GM23338 (cell line): ENCODE results near the gene SMIM45.

Experiments used
- ATAC-seq: fragments of 200-7000 bp; cut with Tn5 transposase; 3 replicates; pipeline ENCODE4 v1.9.1; 2020
- DNase-seq: peaks from one replicate; pipeline ENCODE4 v3.0.0-alpha.2; 2015; ENCODE audit warnings: low spot score
- H2AFZ ChIP-seq: fragments of 200-600 bp; sonication (generic); 2 replicates; pipeline ENCODE4 v1.8.0; 2016; ENCODE audit warnings: antibody characterized with exemption, mild to moderate bottlenecking, moderate library complexity
- H3F3A ChIP-seq: fragments of 200-600 bp; sonication (generic); replicated peaks from 2 replicates; pipeline ENCODE4 v1.8.0; 2017; ENCODE audit warnings: antibody characterized with exemption, mixed run types, low read depth
- H3K27ac ChIP-seq: fragments of 200-600 bp; sonication (generic); 2 replicates; pipeline ENCODE4 v1.6.1; 2016; ENCODE audit warnings: low read depth
- H3K27me3 ChIP-seq: fragments of 200-600 bp; sonication (generic); 2 replicates; pipeline ENCODE4 v1.8.0; 2016; ENCODE audit warnings: mild to moderate bottlenecking, mixed run types, moderate library complexity; ENCODE audit not compliant: insufficient read depth
- H3K36me3 ChIP-seq: fragments of 200-600 bp; sonication (generic); 2 replicates; pipeline ENCODE4 v1.8.0; 2016; ENCODE audit warnings: mild to moderate bottlenecking; ENCODE audit not compliant: insufficient read depth
- H3K4me1 ChIP-seq: fragments of 200-600 bp; sonication (generic); 2 replicates; pipeline ENCODE4 v1.8.0; 2016; ENCODE audit warnings: mild to moderate bottlenecking, moderate library complexity; ENCODE audit not compliant: insufficient read depth
- H3K4me2 ChIP-seq: fragments of 200-600 bp; sonication (generic); 2 replicates; pipeline ENCODE4 v1.7.1; 2017; ENCODE audit warnings: mixed run types
- H3K4me3 ChIP-seq: fragments of 200-600 bp; sonication (generic); 2 replicates; pipeline ENCODE4 v1.6.1; 2016; ENCODE audit warnings: mixed run types
- H3K79me2 ChIP-seq: fragments of 200-600 bp; sonication (generic); replicated peaks from 2 replicates; pipeline ENCODE4 v1.8.0; 2017; ENCODE audit warnings: mild to moderate bottlenecking; ENCODE audit not compliant: insufficient read depth
- H3K9me2 ChIP-seq: fragments of 200-600 bp; sonication (generic); 2 replicates; pipeline ENCODE4 v1.8.0; 2017; ENCODE audit not compliant: insufficient read depth
- H4K20me1 ChIP-seq: fragments of 200-600 bp; sonication (generic); replicated peaks from 2 replicates; pipeline ENCODE4 v1.8.0; 2017; ENCODE audit warnings: mild to moderate bottlenecking; ENCODE audit not compliant: insufficient read depth
- H3K27ac Mint-ChIP-seq: 2 replicates; pipeline ENCODE4 v1.8.0; 2020; ENCODE audit warnings: inconsistent platforms, mild to moderate bottlenecking, moderate library complexity, mixed read lengths
- H3K27me3 Mint-ChIP-seq: 3 replicates; pipeline ENCODE4 v1.8.0; 2022; ENCODE audit warnings: low read depth, mild to moderate bottlenecking, moderate library complexity, mixed read lengths, inconsistent platforms; ENCODE audit not compliant: insufficient read depth, poor library complexity
- H3K36me3 Mint-ChIP-seq: 3 replicates; pipeline ENCODE4 v1.8.0; 2021; ENCODE audit warnings: low read depth, mild to moderate bottlenecking, inconsistent platforms, moderate library complexity, mixed read lengths
- H3K4me1 Mint-ChIP-seq: 3 replicates; pipeline ENCODE4 v1.8.0; 2020; ENCODE audit warnings: mild to moderate bottlenecking, inconsistent platforms, mixed read lengths
- H3K4me3 Mint-ChIP-seq: 3 replicates; pipeline ENCODE4 v1.8.0; 2021; ENCODE audit warnings: moderate library complexity, mild to moderate bottlenecking, inconsistent platforms, mixed read lengths
- H3K9me3 Mint-ChIP-seq: 3 replicates; pipeline ENCODE4 v1.8.0; 2020; ENCODE audit warnings: moderate library complexity, mild to moderate bottlenecking, inconsistent platforms, mixed read lengths
- CREB1 ChIP-seq: fragments of 250-450 bp; sonication (Bioruptor Pico); IDR thresholded peaks from 2 replicates; pipeline ENCODE4 v1.5.0; 2020; ENCODE audit warnings: low read depth, mild to moderate bottlenecking, moderate library complexity
- CTCF ChIP-seq, 2 experiments: fragments of 200-600 bp in 1 of 2; sonication (generic) in 1 of 2; conservative IDR thresholded peaks; 2 replicates each; pipeline versions ENCODE4 v1.5.1 to v1.6.1; 2016 to 2017; ENCODE audit warnings: antibody characterized with exemption in 2 of 2, low read depth in 2 of 2, mild to moderate bottlenecking in 2 of 2, moderate library complexity in 1 of 2
- EZH2 ChIP-seq: fragments of 200-600 bp; sonication (generic); IDR thresholded peaks from one replicate; pipeline ENCODE4 v1.8.0; 2017; ENCODE audit warnings: antibody characterized with exemption, mild to moderate bottlenecking, low read depth; ENCODE audit not compliant: unreplicated experiment
- EZH2phosphoT487 ChIP-seq: fragments of 200-600 bp; sonication (generic); IDR thresholded peaks from one replicate; pipeline ENCODE4 v1.8.1; 2018; ENCODE audit warnings: antibody characterized with exemption; ENCODE audit not compliant: unreplicated experiment
- JUNB ChIP-seq: IDR thresholded peaks from one replicate; pipeline ENCODE4 v1.6.1; 2016; ENCODE audit warnings: antibody characterized with exemption; ENCODE audit not compliant: unreplicated experiment
- NANOG ChIP-seq: IDR thresholded peaks from 2 replicates; pipeline ENCODE4 v1.6.1; 2016; ENCODE audit warnings: antibody characterized with exemption, borderline replicate concordance
- POLR2AphosphoS5 ChIP-seq: IDR thresholded peaks from 2 replicates; pipeline ENCODE4 v1.6.1; 2016; ENCODE audit warnings: antibody characterized with exemption, low read depth
- REST ChIP-seq: IDR thresholded peaks from one replicate; pipeline ENCODE4 v1.6.1; 2018; ENCODE audit warnings: antibody characterized with exemption; ENCODE audit not compliant: unreplicated experiment
- STAT1 ChIP-seq: IDR thresholded peaks from one replicate; pipeline ENCODE4 v1.6.1; 2016; ENCODE audit warnings: antibody characterized with exemption; ENCODE audit not compliant: unreplicated experiment
- ZNF114 ChIP-seq: fragments of 250-450 bp; sonication (Bioruptor Pico); IDR thresholded peaks from 2 replicates; pipeline ENCODE4 v1.5.0; 2020; ENCODE audit warnings: mild to moderate bottlenecking, moderate library complexity
- ZNF331 ChIP-seq: fragments of 250-450 bp; sonication (Bioruptor Pico); IDR thresholded peaks from 2 replicates; pipeline ENCODE4 v1.5.0; 2020; ENCODE audit warnings: low read depth, mild to moderate bottlenecking, moderate library complexity
- ZNF462 ChIP-seq: fragments of 250-450 bp; sonication (Bioruptor Pico); IDR thresholded peaks from 2 replicates; pipeline ENCODE4 v1.5.0; 2020; ENCODE audit warnings: mild to moderate bottlenecking, moderate library complexity

The SMIM45 gene

GRCh38 chr22:41902932-41903421 is 49.0 kb upstream of the SMIM45 start (continued):
- no peak for TF ChIP-seq JUNB

DNA sequence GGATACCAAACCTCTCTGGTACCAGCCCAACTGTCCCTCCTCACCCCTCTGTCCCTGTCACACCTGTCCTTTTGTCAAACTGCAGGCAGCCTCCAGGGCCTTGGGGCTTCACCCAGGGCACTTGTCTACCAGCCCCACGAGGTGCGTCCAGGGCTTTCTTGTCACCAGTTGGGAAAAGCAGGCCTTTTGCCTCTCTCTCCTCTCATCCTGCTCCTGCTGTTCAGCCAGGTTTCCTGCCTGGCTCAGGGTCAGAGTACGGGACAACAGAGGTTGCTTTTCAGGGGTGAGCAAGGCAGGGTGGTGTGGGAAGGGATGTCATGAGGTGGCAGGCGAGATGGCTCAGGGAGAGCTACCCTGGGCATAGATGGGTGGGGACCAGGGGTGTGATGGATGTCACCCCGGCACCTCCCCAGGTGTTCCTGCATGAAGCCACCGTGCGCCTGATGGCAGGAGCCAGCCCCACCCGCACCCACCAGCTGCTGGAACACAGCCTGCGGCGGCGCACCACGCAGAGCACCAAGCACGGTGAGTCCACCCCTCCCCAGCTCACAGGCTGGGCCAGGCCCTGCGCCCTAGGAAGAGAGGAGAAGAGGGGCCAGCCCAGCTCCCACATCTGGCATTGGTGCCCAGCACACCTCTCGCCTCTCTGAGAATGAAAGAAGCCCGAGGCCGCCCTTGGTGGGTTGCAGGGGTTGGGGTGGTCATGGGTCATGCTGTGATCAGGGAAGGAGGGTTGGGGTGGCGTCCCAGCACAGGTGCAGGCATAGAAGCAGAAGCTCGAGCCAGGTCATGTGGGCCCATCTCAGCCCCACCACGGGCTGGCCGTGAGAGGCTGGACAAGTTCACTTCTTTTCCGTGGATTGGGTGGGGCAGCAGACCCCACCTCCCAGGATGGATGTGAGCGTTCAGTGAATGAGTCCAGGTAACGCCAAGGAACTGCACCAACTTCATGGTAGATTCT is 47.2 kb upstream of the SMIM45 start:
- Histone ChIP-seq H4K20me1 (peaks cover 10% of the 10 kb centered on the region), H3K79me2 (no peaks in the 10 kb centered on the region), H3K27me3 (peaks cover 15% of the 10 kb centered on the region), H3K4me2 (no peak overlapping the region), H3K4me3 (no peak overlapping the region), H3K4me1 (peaks cover 8% of the 10 kb centered on the region; the same call in 1 of the 2 replicates), H3F3A (peaks cover 20% of the 10 kb centered on the region), H2AFZ (no peak overlapping the region), H3K9me2 (no peaks in the 10 kb centered on the region), H3K27ac (no peak overlapping the region), H3K36me3 (peaks cover 7% of the 10 kb centered on the region)
- Mint-ChIP-seq H3K27ac (no peak overlapping the region), H3K36me3 (peaks cover 40% of the 10 kb centered on the region), H3K27me3 (peaks cover 27% of the 10 kb centered on the region), H3K4me1 (peaks cover 8% of the 10 kb centered on the region; the same call in 1 of the 3 replicates), H3K9me3 (no peaks in the 10 kb centered on the region), H3K4me3 (no peak overlapping the region)
- DNase-seq (no peak), ATAC-seq (no peak)
- no peak for TF ChIP-seq NANOG
- no peak for TF ChIP-seq ZNF462 (CRISPR knock-in tag)
- no peak for TF ChIP-seq EZH2
- TF ChIP-seq EZH2phosphoT487, result no peak
- no peak for TF ChIP-seq ZNF114 (CRISPR knock-in tag)
- TF ChIP-seq STAT1, result no peak
- TF ChIP-seq JUNB, result no peak
- TF ChIP-seq CTCF (conservative IDR thresholded peaks at IDR 0.05; ENCODE audit: low read depth in 2 of 2), result no peak
- TF ChIP-seq CREB1 (CRISPR knock-in tag), result no peak
- no peak for TF ChIP-seq ZNF331 (CRISPR knock-in tag)
- no peak for TF ChIP-seq POLR2AphosphoS5
- no peak for TF ChIP-seq REST
